Trophoblast cell (in vitro differentiated cells and primary cell): ENCODE measurements around the gene ITGA4.

Experiments used
- DNase-seq, 2 donors: peaks; one replicate each; pipeline ENCODE4 v3.0.0-alpha.2; 2016
- H2AFZ ChIP-seq: 2 replicates; pipeline ENCODE4 v1.6.1; 2013; ENCODE audit warnings: low read length, moderate library complexity, mild to moderate bottlenecking; ENCODE audit not compliant: insufficient read depth, poor library complexity
- H2AK5ac ChIP-seq: 2 replicates; pipeline ENCODE4 v1.6.1; 2013; ENCODE audit warnings: mild to moderate bottlenecking, low read length
- H2BK120ac ChIP-seq: 2 replicates; pipeline ENCODE4 v1.6.1; 2013; ENCODE audit warnings: low read length, mild to moderate bottlenecking, moderate library complexity; ENCODE audit not compliant: insufficient read depth, poor library complexity
- H2BK12ac ChIP-seq: 2 replicates; pipeline ENCODE4 v1.6.1; 2013; ENCODE audit warnings: mild to moderate bottlenecking, low read length, moderate library complexity
- H2BK5ac ChIP-seq: 2 replicates; pipeline ENCODE4 v1.6.1; 2013; ENCODE audit warnings: low read length, low read depth, moderate library complexity, mild to moderate bottlenecking; ENCODE audit not compliant: poor library complexity
- H3K14ac ChIP-seq: 2 replicates; pipeline ENCODE4 v1.6.1; 2013; ENCODE audit warnings: mild to moderate bottlenecking, low read length
- H3K18ac ChIP-seq: 2 replicates; pipeline ENCODE4 v1.6.1; 2013; ENCODE audit warnings: mild to moderate bottlenecking, low read length
- H3K23ac ChIP-seq: 2 replicates; pipeline ENCODE4 v1.6.1; 2013; ENCODE audit warnings: low read length
- H3K27ac ChIP-seq: 2 replicates; pipeline ENCODE4 v1.5.1; 2013; ENCODE audit warnings: low read depth, mild to moderate bottlenecking, inconsistent platforms, low read length, moderate library complexity
- H3K27me3 ChIP-seq: 2 replicates; pipeline ENCODE4 v1.6.1; 2013; ENCODE audit warnings: inconsistent platforms, mild to moderate bottlenecking, low read length, moderate library complexity; ENCODE audit not compliant: insufficient read depth
- H3K36me3 ChIP-seq, 2 experiments: 1 replicate in 1 of 2; 2 replicates in 1 of 2; pipeline ENCODE4 v1.6.1; 2013; ENCODE audit warnings: low read length in 2 of 2, mild to moderate bottlenecking in 2 of 2, moderate library complexity in 1 of 2; ENCODE audit not compliant: insufficient read depth in 2 of 2, control insufficient read depth in 1 of 2
- H3K4ac ChIP-seq: 2 replicates; pipeline ENCODE4 v1.6.1; 2013; ENCODE audit warnings: low read depth, mild to moderate bottlenecking, low read length, moderate library complexity
- H3K4me1 ChIP-seq, 2 experiments: 1 replicate in 1 of 2; 2 replicates in 1 of 2; pipeline ENCODE4 v1.6.1; 2013; ENCODE audit warnings: low read length in 2 of 2, mild to moderate bottlenecking in 2 of 2, moderate library complexity in 1 of 2; ENCODE audit not compliant: insufficient read depth in 2 of 2, control insufficient read depth in 1 of 2
- H3K4me2 ChIP-seq: 2 replicates; pipeline ENCODE4 v1.6.1; 2013; ENCODE audit warnings: inconsistent platforms, mild to moderate bottlenecking, low read length, moderate library complexity
- H3K4me3 ChIP-seq: 2 replicates; pipeline ENCODE4 v1.5.1; 2013; ENCODE audit warnings: mild to moderate bottlenecking, low read depth, low read length, inconsistent platforms
- H3K79me1 ChIP-seq: one replicate; pipeline ENCODE4 v1.6.1; 2013; ENCODE audit warnings: low read length
- H3K79me2 ChIP-seq: 2 replicates; pipeline ENCODE4 v1.6.1; 2013; ENCODE audit warnings: low read length, mild to moderate bottlenecking; ENCODE audit not compliant: control insufficient read depth, insufficient read depth, poor library complexity
- H3K9ac ChIP-seq: 2 replicates; pipeline ENCODE4 v1.6.1; 2013; ENCODE audit warnings: mild to moderate bottlenecking, low read length
- H3K9me3 ChIP-seq: 2 replicates; pipeline ENCODE4 v1.6.1; 2013; ENCODE audit warnings: low read depth, mild to moderate bottlenecking, control low read depth, inconsistent platforms, low read length; ENCODE audit not compliant: insufficient read depth
- H4K12ac ChIP-seq: 2 replicates; pipeline ENCODE4 v1.6.1; 2013; ENCODE audit warnings: low read depth, mild to moderate bottlenecking, low read length, moderate library complexity
- H4K8ac ChIP-seq: 2 replicates; pipeline ENCODE4 v1.6.1; 2013; ENCODE audit warnings: low read depth, mild to moderate bottlenecking, low read length, moderate library complexity
- H4K91ac ChIP-seq: one replicate; pipeline ENCODE4 v1.6.1; 2013; ENCODE audit warnings: low read depth, mild to moderate bottlenecking, low read length, moderate library complexity
- WGBS: extraction: QIAGEN DNeasy Blood & Tissue Kit; methylation state at CpG from one replicate; pipeline ENCODE4 v1.1.7; 2013; ENCODE audit warnings: missing lambda C conversion rate; ENCODE audit not compliant: insufficient read length, insufficient coverage; ENCODE audit errors: extremely low coverage; 5-methylcytosine and 5-hydroxymethylcytosine counted together

The ITGA4 gene

DNA sequence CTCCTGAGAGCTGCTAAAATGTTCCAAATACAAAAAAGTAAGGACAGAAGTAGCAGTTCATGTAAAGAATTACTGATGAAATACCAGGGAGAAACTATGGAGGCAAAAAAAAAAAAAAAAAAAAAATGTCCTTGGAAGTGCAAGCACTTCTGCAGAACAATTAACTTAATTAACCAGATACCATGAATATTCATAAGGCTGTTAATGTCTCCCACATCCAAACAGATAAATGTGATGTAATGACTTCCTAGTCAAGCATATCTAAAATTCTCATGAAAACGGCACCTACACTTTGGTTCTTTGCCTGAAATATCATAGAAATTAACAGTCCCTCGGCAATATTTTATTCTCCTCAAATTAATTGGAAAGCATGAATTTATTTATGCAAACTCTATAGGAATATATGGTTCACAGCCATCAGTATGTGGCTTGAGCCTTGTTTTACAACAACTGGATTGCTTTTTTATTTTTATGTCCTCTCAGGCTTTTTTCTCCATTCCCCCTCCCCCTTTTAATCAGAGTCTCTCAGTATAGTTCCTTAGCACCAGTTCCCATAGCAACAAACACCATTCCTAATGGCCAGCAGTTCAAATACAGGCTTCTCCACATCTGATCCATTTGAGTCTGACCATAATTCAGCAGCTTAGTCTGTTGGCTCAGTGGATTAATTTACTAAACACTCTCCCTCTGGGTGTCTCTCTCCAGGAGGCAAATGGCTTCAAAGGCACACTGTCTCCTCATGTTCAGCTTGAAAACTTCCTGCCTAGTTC is 97.1 kb downstream of the ITGA4 start:
- Histone ChIP-seq H3K4me2 (no peak overlapping the region), H3K4ac (no peak overlapping the region), H2BK12ac (no peak overlapping the region)

DNA sequence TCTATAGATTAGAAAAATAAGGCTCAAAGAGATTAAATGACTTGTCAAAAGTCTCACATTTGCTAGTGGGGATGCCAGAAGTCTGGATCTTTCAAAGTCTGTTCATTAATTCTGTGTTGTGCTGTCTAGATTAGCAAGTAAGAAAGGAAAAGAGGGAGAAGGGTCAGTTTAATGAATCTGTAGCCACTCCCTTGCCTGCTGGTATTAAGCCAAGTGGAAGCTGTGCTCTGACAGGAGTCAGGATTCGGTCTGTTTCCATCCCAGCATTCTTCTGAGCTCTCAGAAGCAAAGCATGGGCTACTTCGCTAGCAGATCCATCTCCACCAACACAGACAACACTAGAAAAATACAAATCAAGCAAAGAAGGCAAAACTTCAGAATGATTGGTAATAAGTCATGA is 101.2 kb downstream of the ITGA4 start:
- H3K14ac ChIP-seq = no peak overlapping the region
- no peaks in the 10 kb centered on the region for H3K27me3 ChIP-seq
- no peak overlapping the region for H3K27ac ChIP-seq
- H3K79me1 ChIP-seq = no peaks in the 10 kb centered on the region
- no peaks in the 10 kb centered on the region for H3K36me3 ChIP-seq
- no peak overlapping the region for H3K23ac ChIP-seq
- H2AFZ ChIP-seq = no peak overlapping the region
- H3K9ac ChIP-seq = no peak overlapping the region
- H2BK12ac ChIP-seq = no peak overlapping the region
- H3K4me2 ChIP-seq = no peak overlapping the region
- no peak overlapping the region for H3K18ac ChIP-seq
- H3K9me3 ChIP-seq = no peaks in the 10 kb centered on the region
- no peak overlapping the region for H2BK5ac ChIP-seq
- H3K4me3 ChIP-seq = no peak overlapping the region
- H3K4me1 ChIP-seq = no peaks in the 10 kb centered on the region
- WGBS = no CpG with 5 or more reads among the region's 2 CpGs
- H2AK5ac ChIP-seq = no peak overlapping the region
- no peak for DNase-seq
- no peak overlapping the region for H3K4ac ChIP-seq
- no peak overlapping the region for H2BK120ac ChIP-seq
- H4K91ac ChIP-seq = no peak overlapping the region
- H4K8ac ChIP-seq = no peak overlapping the region
- no peak overlapping the region for H4K12ac ChIP-seq
- H3K79me2 ChIP-seq = no peaks in the 10 kb centered on the region

More for the DNA sequence above, 97.1 kb downstream of the ITGA4 start:
- Histone ChIP-seq H3K9me3 (no peaks in the 10 kb centered on the region), H3K23ac (no peak overlapping the region), H3K27ac (no peak overlapping the region), H4K91ac (no peak overlapping the region), H4K8ac (no peak overlapping the region), H3K4me3 (no peak overlapping the region), H2BK5ac (no peak overlapping the region), H3K18ac (no peak overlapping the region), H2BK120ac (no peak overlapping the region), H3K27me3 (no peaks in the 10 kb centered on the region), H2AFZ (no peak overlapping the region), H4K12ac (no peak overlapping the region), H3K79me1 (no peaks in the 10 kb centered on the region), H2AK5ac (no peak overlapping the region), H3K9ac (no peak overlapping the region), H3K79me2 (no peaks in the 10 kb centered on the region), H3K14ac (no peak overlapping the region), H3K4me1 (peaks cover 0 to 1% of the 10 kb centered on the region in 2 experiments), H3K36me3 (no peaks in the 10 kb centered on the region)
- no peak for DNase-seq
- no CpG with 5 or more reads among the region's 2 CpGs for WGBS

DNA sequence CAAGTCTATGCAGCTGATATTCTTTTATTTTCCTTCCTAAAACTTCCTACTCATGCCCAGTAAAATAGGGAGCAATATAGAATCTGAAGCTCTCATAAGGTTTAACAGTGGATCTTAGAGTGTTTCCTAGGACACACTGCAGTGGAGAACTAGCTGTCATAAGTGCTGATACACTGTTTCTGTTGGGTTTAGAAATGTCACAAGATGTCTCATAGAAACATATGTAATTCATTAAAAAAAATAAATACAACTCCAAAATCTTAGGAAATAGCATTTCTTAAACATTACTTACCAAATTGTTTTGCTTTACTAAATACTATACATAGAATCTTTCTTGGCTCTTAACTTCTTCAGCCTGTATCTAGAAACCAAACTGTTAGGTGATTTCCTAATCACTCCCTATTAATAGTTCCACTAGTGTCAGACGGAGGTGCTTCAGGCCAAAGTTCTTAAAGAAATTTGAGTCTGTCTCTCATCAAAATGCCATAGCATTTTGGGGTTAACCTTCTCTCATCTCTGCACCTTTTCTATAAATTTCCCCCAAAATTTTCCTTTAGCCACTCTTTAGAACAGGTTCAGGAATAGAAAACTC is 106.0 kb downstream of the ITGA4 start:
- H3K79me2 ChIP-seq = no peaks in the 10 kb centered on the region
- no peak overlapping the region for H3K9ac ChIP-seq
- H2BK120ac ChIP-seq = no peak overlapping the region
- no peaks in the 10 kb centered on the region for H3K27me3 ChIP-seq
- no peak overlapping the region for H3K4me3 ChIP-seq
- H2AK5ac ChIP-seq = no peak overlapping the region
- no CpG with 5 or more reads among the region's 1 CpG for WGBS
- H4K12ac ChIP-seq = no peak overlapping the region
- H3K14ac ChIP-seq = no peak overlapping the region
- no peak for DNase-seq
- H3K27ac ChIP-seq = no peak overlapping the region
- H3K4ac ChIP-seq = no peak overlapping the region
- no peaks in the 10 kb centered on the region for H3K79me1 ChIP-seq
- H3K9me3 ChIP-seq = no peaks in the 10 kb centered on the region
- no peak overlapping the region for H3K18ac ChIP-seq
- no peaks in the 10 kb centered on the region for H3K4me1 ChIP-seq
- H3K4me2 ChIP-seq = no peak overlapping the region
- H2AFZ ChIP-seq = no peak overlapping the region
- no peak overlapping the region for H4K8ac ChIP-seq
- no peak overlapping the region for H2BK12ac ChIP-seq
- H4K91ac ChIP-seq = no peak overlapping the region
- H3K23ac ChIP-seq = no peak overlapping the region
- no peak overlapping the region for H2BK5ac ChIP-seq
- no peaks in the 10 kb centered on the region for H3K36me3 ChIP-seq

DNA sequence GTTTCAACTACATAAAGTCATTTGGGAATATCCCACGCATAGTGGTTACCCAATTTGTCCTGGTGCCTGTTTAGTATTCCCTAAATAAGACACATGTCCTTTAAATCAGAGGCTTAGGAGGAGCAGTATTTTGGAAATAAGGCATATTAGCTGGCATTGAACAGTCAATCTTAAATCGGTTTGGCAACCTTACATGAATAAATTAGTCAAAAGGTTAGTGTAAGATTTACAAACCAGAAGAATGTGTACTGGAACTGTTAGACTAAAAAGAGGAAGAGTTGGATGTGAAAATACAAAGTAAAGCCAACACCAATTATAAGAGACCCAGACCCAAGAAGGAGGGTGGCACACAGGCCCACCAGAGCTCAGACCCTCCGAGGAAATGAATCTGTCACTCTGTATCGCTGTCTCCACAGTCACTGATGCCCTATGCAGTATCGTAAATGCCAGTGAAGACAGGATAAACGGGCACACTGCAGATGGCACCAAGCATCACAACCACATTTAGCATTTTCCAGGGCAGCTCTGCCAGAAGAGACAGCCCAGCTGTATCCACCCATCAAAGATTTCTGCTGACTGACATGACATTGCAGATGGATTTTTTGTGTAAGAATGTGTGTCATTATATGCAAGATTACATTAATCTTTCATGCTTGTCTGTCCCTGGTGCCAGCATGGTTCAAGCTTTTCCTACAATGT is 109.3 kb downstream of the ITGA4 start:
- Histone ChIP-seq H3K4ac (no peak overlapping the region), H3K27me3 (no peaks in the 10 kb centered on the region), H3K27ac (no peak overlapping the region), H3K4me1 (no peaks in the 10 kb centered on the region), H3K4me2 (no peak overlapping the region), H2BK120ac (no peak overlapping the region), H3K36me3 (no peaks in the 10 kb centered on the region), H2BK12ac (peak overlapping the region; percentile 76), H3K4me3 (no peak overlapping the region), H3K79me2 (no peaks in the 10 kb centered on the region), H4K12ac (no peak overlapping the region), H3K9ac (no peak overlapping the region), H3K18ac (no peak overlapping the region), H3K79me1 (no peaks in the 10 kb centered on the region), H2AFZ (no peak overlapping the region), H3K23ac (no peak overlapping the region), H4K8ac (no peak overlapping the region), H3K14ac (no peak overlapping the region), H3K9me3 (no peaks in the 10 kb centered on the region), H4K91ac (no peak overlapping the region), H2AK5ac (no peak overlapping the region), H2BK5ac (no peak overlapping the region)
- WGBS = no CpG with 5 or more reads among the region's 6 CpGs
- no peak for DNase-seq
